Neural crest cell (in vitro differentiated cells): Measurements from ENCODE around the gene GAK. TPM values are rescaled to one million over a fixed set of nuclear protein-coding genes. Genes with fewer than 3 reads are reported as not detected.
"Not testable (repeated sequence)": the region's sequence is repeated elsewhere in the genome, so short reads cannot be mapped to it uniquely, and the experiment has no call there.

ENCODE experiments used
- DNase-seq: peaks from one replicate; pipeline ENCODE4 v3.0.0; 2021; ENCODE audit warnings: low read depth, mixed read lengths, low spot score
- H3K27ac Mint-ChIP-seq: one replicate; pipeline ENCODE4 v1.8.0; 2021; ENCODE audit warnings: mild to moderate bottlenecking, mixed read lengths; ENCODE audit not compliant: unreplicated experiment
- H3K27me3 Mint-ChIP-seq: 2 replicates; pipeline ENCODE4 v1.8.0; 2021; ENCODE audit warnings: low read depth, mild to moderate bottlenecking, mixed read lengths
- H3K36me3 Mint-ChIP-seq: 2 replicates; pipeline ENCODE4 v1.8.0; 2021; ENCODE audit warnings: low read depth, mild to moderate bottlenecking, mixed read lengths
- H3K4me1 Mint-ChIP-seq: 2 replicates; pipeline ENCODE4 v1.8.0; 2021; ENCODE audit warnings: mixed read lengths
- H3K4me3 Mint-ChIP-seq: one replicate; pipeline ENCODE4 v1.8.0; 2021; ENCODE audit warnings: mild to moderate bottlenecking, mixed read lengths
- H3K9me3 Mint-ChIP-seq: 2 replicates; pipeline ENCODE4 v1.8.0; 2021; ENCODE audit warnings: mixed read lengths
- total RNA-seq: library from RNA; stranded (reverse); gene quantifications from 2 replicates; pipeline ENCODE4 v1.2.1, GENCODE V29; 2021
- TF ChIP-seq, protein P1 (sequence below): fragments of 200-600 bp; sonication (generic); conservative IDR thresholded peaks from 2 replicates; pipeline ENCODE4 v1.5.0; 2021; ENCODE audit warnings: antibody characterized with exemption, mild to moderate bottlenecking

GAK gene
- total RNA-seq, 1 donor from 2014 or later: 87.7 TPM

- peaks cover 7% of the 10 kb centered on the region for H3K4me1 Mint-ChIP-seq
- H3K27me3 Mint-ChIP-seq: peaks cover 20% of the 10 kb centered on the region
- H3K9me3 Mint-ChIP-seq: no peaks in the 10 kb centered on the region
- no peak for DNase-seq
- no peak overlapping the region for H3K4me3 Mint-ChIP-seq
- TF ChIP-seq, protein P1, sequence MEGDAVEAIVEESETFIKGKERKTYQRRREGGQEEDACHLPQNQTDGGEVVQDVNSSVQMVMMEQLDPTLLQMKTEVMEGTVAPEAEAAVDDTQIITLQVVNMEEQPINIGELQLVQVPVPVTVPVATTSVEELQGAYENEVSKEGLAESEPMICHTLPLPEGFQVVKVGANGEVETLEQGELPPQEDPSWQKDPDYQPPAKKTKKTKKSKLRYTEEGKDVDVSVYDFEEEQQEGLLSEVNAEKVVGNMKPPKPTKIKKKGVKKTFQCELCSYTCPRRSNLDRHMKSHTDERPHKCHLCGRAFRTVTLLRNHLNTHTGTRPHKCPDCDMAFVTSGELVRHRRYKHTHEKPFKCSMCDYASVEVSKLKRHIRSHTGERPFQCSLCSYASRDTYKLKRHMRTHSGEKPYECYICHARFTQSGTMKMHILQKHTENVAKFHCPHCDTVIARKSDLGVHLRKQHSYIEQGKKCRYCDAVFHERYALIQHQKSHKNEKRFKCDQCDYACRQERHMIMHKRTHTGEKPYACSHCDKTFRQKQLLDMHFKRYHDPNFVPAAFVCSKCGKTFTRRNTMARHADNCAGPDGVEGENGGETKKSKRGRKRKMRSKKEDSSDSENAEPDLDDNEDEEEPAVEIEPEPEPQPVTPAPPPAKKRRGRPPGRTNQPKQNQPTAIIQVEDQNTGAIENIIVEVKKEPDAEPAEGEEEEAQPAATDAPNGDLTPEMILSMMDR: no peak
- H3K36me3 Mint-ChIP-seq: no peaks in the 10 kb centered on the region
- H3K27ac Mint-ChIP-seq: no peak overlapping the region
These were observed 15.4 kb upstream of the GAK start for GRCh38 chr4:947491-947971.

DNA sequence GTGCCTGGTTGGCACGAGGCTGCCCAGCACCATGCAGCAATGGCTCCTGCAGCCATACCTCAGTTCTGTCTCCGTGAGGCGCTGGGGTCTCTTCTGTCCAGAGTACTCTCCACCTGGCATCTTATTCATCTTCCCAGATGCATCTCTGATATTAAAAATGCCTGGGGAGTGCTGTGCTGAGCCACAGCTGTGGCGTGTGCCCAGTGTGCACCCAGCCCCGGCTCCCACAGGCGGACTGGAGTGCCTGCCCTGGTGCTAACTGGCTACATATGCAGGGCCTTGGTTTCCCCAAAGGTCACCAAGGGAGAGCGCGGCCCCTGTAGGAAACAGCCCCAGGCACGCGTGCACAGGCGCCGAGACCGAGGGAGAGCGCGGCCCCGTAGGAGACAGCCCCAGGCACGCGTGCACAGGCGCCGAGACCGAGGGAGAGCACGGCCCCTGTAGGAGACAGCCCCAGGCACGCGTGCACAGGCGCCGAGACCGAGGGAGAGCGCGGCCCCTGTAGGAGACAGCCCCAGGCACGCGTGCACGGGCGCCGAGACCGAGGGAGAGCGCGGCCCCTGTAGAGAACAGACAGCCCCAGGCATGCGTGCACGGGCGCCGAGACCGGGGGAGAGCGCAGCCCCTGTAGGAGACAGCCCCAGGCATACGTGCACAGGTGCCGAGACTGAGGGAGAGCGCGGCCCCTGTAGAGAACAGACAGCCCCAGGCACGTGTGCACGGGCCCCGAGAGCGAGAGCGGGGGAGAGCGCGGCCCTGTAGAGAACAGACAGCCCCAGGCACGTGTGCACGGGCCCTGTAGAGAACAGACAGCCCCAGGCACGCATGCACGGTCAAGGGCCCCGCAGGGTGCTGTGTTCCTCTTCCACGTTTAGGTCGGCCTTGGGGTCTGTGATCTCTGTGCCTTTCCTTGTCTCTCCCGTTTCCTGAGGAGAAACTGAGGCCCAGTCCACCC is 14.7 kb upstream of the GAK start:
- Mint-ChIP-seq H3K4me3 (no peak overlapping the region), H3K27ac (no peak overlapping the region), H3K27me3 (peaks cover 20% of the 10 kb centered on the region), H3K4me1 (peaks cover 7% of the 10 kb centered on the region), H3K36me3 (no peaks in the 10 kb centered on the region), H3K9me3 (no peaks in the 10 kb centered on the region)
- TF ChIP-seq, protein P1: no peak
- no peak for DNase-seq

DNA sequence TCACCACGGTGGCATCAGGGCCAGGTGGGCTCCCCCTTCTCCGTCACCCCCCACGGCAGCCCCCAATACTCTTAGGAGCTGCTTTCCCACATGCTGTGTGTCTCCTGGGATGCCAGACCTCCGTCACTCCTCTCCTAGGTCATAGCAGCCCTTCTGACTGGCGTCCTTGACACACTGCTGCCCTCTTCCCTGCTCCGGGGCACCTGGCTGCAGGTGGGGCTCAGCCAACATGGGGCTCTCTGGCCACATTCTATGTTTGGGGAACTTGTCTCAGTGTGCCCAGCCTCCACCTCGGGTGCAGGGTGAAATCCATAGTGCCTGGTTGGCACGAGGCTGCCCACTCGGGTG is 14.0 kb upstream of the GAK start:
- peaks cover 20% of the 10 kb centered on the region for H3K27me3 Mint-ChIP-seq
- TF ChIP-seq, protein P1: no peak
- H3K4me1 Mint-ChIP-seq: peaks cover 7% of the 10 kb centered on the region
- no peaks in the 10 kb centered on the region for H3K9me3 Mint-ChIP-seq
- no peaks in the 10 kb centered on the region for H3K36me3 Mint-ChIP-seq
- no peak for DNase-seq
- no peak overlapping the region for H3K4me3 Mint-ChIP-seq
- no peak overlapping the region for H3K27ac Mint-ChIP-seq

GRCh38 chr4:945274-946102 is 13.4 kb upstream of the GAK start:
- Mint-ChIP-seq H3K4me1 (peaks cover 7% of the 10 kb centered on the region), H3K9me3 (no peaks in the 10 kb centered on the region), H3K4me3 (no peak overlapping the region), H3K27ac (no peak overlapping the region), H3K27me3 (peaks cover 20% of the 10 kb centered on the region), H3K36me3 (no peaks in the 10 kb centered on the region)
- TF ChIP-seq, protein P1: no peak
- no peak for DNase-seq

DNA sequence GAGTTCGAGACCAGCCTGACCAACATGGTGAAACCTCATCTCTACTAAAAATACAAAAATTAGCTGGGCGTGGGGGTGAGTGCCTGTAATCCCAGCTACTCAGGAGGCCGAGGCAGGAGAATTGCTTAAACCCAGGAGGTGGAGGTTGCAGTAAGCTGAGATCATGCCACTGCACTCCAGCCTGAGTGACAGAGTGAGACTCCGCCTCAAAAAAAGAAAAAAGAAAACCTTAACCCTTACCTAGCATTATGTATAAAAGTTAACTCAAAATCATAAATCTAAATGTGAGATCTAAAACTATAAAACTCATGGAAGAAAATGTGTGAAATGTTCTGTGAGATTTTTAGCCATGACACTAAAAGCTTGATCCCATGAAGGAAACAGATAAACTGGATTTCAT is 7.4 kb upstream of the GAK start:
- DNase-seq: not testable (repeated sequence)

More for the DNA sequence above, 7.4 kb upstream of the GAK start:
- H3K4me1 Mint-ChIP-seq, H3K27me3 Mint-ChIP-seq, H3K27ac Mint-ChIP-seq, H3K9me3 Mint-ChIP-seq, H3K4me3 Mint-ChIP-seq, H3K36me3 Mint-ChIP-seq: not testable (repeated sequence)
